HG03064 (cell line): Measurements from ENCODE around the gene FAM210A.
"Not testable (repeated sequence)": the region's sequence is repeated elsewhere in the genome, so short reads cannot be mapped to it uniquely, and the experiment has no call there.

ENCODE experiments used
- ATAC-seq: cut with Tn5 transposase; IDR thresholded peaks from one replicate; pipeline ENCODE4 v1.9.1; 2021; ENCODE audit warnings: low read depth; ENCODE audit not compliant: unreplicated experiment

FAM210A gene, protein sequence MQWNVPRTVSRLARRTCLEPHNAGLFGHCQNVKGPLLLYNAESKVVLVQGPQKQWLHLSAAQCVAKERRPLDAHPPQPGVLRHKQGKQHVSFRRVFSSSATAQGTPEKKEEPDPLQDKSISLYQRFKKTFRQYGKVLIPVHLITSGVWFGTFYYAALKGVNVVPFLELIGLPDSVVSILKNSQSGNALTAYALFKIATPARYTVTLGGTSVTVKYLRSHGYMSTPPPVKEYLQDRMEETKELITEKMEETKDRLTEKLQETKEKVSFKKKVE

DNA sequence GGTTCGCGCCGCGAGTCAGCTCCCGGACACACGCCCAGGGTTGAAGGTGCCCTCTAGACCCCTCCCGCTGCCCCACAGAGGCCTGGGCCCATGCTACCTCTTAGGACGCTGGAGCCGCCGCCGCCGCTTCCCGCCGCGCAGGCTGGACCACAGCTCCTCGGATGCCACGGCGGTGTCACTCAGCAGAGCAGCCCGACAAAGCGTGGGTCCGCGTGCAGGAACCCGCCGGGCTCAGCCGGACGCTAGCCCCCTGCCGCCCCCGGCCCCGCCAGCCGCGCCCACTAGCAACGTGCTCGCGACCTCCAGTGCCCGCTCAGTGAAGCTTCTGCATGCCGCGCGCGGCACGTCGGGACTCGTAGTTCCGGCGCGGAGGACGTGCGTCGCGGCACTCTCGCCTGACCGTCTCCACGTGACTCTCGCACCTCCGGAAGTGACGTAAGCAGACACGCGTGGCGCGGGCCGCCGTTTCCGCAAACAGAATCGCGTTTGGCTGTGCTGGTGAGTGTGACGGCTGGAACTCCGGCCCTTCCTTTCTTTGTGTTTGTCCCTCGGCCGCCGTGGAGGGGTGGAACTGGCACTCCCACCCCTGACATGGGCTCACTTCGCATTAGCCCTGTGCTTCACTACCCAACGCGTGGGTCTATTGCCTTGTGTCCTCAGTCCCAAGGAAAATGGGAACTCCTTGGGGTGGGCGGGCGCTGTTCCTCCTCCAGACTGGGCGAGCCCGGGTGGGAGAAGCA lies at the start of gene FAM210A, which contains the start of gene RNMT:
FAM210A (minus strand) TSS at position 327 of the 740 bp plus-strand sequence. CDS start 44,481 bp downstream, outside the sequence.
RNMT (plus strand) TSS at position 442 of the 740 bp plus-strand sequence. CDS start 4,845 bp downstream, outside the sequence.
- peak; percentile 90 for ATAC-seq

DNA sequence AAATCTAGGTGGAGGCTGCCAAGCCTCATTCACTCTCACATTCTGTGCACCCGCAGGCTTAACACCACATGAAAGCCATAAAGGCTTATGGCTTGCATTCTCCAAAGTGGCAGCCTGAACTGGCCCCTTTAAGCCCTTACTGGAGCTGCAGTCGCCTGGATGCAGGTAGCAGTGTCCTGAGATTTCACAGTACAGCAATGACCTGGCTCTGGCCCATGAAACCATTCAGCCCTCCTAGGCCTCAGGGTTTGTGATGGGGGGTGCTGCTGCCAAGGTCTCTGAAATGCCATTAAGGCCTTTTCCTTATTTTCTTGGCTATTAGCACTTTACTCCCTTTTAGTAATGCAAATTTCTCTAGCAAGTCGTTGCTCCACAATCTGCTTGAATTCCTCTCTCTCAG lies 48.7 kb upstream of the FAM210A start:
- no peak for ATAC-seq

DNA sequence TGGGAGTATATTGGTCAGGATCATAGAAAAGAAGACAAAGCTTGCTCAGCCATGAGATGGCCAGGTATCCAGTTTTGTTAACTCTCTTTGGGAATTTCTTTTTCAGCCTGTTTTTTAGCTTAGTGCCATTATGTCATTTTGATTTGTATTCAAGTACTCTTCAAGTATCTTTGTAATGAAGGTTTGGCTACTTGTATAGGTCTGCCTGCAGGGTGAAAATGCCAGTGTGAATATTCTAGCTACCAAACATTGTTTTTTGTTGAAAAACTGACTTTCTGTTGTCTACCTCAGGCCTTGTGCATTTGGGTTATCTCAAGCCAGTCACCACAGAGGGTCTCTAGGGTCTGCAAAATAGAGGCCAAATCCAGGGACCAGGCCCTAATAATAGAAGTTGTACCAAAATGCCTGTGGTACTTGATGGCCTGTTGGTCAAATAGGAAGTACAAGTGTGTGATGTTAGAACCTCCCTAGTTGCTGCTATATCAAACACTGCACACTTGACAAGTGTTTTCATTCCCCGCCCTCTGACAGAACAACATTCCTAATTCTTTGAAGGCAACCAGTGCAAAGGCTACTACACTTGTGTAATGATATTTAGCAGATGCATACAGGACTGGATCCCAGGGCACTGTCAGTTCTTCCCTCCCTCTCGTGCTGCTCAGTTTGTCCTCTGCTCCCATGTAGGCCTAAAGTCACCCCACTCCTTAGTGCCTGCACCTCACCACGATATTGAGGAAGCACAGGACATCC lies 36.5 kb upstream of the FAM210A start:
- ATAC-seq = no peak

DNA sequence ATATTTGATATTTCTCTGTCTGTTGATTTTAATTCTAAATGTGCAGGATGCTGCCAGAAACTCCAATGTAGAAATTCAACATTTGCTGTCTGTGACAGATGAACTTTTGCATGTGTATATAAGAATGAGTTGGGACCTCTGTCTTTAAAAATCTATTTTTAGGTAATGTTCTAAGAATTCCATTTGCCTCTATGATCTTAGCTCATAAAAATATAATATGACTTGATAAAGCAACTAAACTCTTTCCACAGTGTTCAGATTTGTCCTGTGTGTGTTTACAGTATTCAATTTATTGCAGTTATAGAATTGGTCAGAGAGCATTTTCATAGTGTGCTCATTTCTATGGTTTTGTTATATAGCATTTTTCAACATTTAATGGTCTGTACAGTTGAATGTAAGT lies 33.7 kb upstream of the FAM210A start:
- ATAC-seq = no peak

DNA sequence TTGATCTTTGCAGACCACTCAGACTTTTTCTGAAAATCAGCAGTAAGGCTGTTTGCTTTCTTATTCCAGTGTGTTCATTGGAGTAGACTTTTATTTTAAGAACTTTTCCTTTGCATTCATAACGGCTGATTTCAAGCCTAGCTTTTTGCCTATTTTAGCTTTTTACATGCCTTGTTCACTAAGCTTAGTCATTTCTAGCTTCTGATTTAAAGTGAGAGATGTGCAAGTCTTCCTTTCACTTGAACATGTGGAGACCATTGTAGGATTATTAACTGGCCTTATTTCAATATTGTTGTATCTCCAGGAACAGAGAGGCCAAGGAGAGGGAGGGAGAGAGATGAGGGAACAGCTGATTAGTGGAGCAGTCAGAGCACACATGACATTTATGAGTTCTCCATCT lies 32.3 kb upstream of the FAM210A start:
- ATAC-seq = no peak

DNA sequence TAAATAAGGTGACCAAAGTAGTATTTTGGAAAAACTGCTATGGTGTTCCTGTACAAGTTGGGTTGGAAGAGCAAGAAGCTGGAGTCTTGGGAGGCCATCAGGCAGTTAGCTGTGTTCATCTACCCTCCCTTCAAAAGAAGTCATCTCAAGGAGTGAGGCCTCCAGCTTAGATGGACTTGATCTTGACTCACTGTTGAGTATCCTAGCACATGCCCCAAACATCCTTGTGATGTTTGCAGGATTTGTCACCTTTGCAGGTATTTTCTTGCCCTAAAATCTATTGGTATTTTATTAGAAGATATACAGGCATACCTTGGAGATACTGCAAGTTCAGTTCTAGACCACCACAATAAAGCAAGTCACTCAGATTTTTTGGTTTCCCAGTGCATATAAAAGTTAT lies 30.3 kb upstream of the FAM210A start:
- no peak for ATAC-seq

DNA sequence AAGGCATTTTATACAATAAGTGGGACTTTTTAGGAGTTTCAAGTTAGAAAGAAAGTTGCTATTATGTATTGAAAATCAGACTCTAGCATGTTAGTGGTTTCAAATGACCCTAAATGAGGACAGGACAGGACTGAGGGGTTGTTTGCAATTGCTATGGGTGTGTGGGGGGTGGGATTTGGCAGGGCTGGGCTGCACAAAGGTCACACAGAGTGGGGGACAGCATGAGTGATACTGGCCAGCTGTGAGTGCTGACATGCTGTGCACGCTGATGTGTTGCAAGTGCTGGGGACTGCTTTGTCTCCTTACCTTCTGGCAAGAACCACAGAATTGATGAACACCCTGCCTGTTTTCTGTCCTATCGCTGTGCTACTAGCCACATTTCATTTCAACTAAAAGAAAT lies 29.9 kb upstream of the FAM210A start:
- no peak for ATAC-seq

DNA sequence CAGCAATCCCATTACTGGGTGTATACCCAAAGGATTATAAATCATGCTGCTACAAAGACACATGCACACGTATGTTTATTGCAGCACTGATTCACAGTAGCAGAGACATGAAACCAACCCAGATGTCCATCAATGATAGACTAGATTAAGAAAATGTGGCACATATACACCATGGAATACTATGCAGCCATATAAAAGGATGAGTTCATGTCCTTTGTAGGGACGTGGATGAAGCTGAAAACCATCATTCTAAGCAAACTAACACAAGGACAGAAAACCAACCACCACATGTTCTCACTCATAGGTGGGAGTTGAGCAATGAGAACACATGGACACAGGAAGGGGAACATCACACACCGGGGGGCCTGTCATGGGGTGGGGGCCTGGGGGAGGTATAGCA lies 25.2 kb upstream of the FAM210A start:
- ATAC-seq = not testable (repeated sequence)

DNA sequence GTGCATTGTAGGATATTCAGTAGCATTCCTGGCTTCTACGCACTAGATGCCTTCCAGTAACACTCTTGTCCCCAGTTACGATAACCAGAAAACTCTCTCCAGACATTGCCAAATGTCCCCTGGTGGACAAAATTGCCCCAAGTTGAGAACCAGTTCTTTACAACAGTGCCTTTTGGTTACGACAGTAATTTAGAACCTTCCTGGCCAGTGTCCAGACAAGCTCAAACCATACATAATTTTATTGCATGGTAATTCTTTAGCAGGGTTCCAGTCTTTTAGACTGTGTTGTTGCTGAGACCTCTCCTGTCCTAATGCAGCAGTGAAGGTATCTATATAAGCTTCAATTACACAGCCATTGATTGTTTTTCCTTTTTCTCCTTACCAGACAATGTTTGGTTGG lies 20.3 kb upstream of the FAM210A start:
- ATAC-seq = no peak

DNA sequence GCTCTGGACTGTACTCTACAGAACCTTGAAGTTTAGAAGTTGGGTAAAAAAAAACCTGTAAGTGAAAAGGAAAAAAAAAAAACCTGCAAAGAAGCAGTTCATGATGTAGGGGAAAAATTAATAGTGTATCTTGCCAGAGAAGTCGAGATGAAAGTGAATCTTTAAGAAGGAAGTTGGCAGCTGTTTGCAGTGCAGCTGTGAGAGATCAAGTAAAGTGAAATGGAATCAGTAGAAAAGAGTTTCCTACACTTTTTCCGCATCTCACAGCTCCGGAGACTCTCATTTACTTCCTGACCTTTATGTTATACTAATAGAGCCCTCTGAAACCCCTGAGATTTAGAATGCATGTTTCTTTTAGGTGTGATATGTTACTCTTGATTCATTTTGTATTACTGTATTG lies 19.3 kb upstream of the FAM210A start:
- no peak for ATAC-seq

DNA sequence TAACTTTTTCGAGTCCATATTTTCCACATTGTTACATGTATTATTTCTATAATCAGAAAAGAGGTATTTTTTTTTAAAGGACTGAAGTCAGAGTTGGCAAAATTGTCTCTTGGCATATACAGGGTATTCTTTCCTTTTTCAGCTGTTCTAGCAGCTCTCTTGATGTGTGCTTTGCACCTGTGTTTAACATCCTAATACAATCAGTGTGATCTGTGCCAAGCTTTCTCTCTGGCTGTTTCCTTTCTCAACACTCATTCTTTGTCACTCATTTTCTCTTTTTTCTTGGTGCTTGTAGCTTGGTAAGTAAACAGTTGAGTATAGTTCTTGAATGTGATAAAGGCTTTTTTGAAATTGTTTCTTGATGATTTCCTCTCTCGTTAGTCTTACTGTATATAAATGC lies 9.3 kb upstream of the FAM210A start:
- no peak for ATAC-seq

DNA sequence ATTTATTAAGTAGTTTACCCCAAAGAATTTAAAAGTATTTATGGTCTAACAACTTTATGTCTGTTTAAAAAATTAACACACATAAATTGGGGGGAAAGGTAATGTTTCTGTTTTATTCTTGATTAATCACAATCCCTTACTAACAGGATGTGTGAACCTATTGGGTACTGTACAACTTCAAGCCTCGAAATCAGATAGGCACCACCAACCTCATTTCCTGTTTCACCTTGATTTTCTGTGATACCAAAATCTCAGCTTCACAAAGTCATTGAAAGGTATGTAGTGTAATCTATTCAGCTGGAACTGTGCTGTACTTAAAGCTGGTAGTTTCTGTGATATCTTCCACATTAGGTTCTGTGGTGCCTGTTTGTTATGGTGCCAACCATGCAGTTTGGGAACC lies 4.1 kb upstream of the FAM210A start:
- no peak for ATAC-seq

DNA sequence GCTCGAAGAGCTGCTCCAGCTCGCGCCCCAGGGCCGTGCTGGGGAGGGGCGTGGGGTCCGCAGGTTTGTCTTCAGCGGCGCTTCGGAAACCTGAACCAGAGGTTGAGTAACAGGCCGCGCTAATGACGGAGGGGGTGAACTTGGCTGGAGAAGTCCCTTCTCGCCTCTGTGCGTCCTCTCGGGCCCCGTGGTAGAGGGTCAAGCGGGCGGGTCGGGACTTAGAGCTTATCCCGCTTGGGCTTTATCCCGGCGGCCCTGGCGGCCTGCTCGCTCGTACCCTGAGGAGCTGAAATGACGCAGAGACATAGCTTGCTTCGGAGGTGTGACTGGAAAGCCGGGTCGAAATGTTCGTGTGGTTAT lies 594 bp upstream of the FAM210A start:
- peak; percentile 7 for ATAC-seq

DNA sequence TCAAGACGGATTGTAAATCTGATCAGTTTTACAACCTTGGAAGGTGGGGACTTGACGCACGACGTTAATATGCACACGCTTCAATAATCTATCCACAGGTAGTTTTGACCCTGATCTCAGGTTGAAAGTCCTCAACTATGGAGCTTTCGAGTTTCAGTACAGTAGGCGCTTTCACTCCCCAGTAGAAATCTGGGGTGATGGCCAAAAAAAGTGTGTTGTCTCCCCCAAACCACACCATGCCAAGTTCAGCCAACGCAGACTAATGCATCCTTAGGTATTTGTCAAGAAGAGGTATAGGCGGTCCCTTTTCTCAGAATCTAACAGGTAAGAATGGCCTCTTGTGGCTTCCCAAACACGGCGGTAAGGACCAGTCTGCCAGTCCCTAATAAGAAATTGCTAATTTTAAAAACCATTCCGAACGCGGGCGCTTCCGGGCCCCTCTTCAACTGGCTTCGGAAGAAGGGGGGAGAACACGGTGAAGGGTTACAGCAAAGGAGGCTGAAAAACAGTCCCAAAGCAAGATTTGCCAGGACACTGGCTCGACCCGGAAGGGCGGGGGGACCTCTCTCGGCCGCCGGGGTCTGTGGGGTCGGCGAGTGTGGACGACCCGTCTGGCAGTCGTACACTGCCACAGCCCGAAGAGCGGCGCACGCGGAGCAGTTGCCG lies 659 bp downstream of the FAM210A start:
- no peak for ATAC-seq

DNA sequence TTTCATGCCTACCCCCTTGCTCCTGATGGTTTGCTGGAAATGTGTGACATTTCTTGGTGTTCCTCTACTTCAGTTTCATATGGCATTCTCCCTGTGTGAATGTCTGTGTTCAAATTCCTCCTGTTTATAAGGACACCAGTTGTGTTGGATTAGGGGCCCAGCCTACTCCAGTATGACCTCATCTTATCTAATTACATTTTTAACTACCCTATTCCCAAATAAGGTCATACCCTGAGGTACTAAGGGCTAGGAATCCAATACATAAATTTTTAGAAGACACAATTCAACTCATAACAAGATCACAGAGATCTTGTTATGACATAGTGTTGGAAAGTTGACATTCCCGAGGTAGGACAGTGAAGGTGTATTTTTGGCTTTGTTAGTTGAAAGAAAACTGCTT lies 5.5 kb downstream of the FAM210A start:
- ATAC-seq = no peak

DNA sequence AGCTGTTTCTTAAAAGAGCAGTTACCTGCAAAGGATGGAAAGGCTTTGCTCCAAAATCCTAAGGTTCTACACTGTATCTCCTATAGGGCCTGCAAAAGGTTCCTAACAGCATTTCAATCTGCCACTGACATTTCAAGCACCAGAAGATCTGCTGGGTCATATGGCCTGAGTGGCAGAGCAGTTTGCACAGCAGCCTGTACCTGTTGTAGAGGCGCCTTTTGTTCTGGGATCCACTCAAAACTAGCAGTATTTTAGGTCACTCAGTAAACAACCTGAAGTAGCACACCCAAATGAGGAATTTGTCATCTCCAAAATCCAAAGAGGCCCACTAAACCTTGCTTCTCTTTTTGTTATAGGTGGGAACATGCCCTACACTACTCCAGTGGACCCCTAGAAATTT lies 6.2 kb downstream of the FAM210A start:
- ATAC-seq = no peak

DNA sequence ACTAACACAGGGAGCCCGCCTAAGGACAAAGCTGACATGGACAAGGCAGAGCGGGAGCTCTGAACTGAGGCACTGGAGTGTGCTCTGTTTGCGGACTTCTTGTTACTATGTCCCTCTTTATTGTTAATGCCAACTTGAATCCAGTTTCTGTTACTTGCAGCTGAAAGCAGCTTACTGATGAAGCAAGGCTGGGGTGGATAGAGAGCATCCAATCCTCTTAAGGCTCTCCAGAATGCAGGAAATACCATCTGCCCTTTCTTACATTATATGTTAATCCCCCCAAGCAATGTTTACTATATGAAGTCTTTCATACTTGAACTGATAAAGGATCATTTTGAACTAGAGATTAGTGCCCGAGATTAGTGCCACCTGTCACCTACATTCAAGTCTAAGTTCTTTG lies 9.4 kb downstream of the FAM210A start:
- ATAC-seq = no peak

DNA sequence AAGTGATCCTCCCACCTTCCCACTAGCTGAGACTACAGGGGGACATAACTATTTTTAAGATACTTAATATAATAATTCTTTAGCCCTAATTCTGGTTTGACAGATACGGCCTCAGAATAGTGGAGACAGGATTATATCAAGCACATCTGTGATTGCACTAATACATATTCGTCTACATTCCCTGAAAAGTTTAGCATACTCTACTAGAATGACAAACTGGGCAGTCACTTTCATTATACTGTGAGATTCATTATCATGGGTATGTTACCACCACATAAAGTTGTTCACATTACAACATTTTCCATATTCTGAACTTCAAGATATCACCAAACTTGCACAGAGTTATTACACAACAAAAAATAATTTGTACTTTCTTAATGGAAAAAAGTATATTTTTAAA lies 11.0 kb downstream of the FAM210A start:
- ATAC-seq = no peak

DNA sequence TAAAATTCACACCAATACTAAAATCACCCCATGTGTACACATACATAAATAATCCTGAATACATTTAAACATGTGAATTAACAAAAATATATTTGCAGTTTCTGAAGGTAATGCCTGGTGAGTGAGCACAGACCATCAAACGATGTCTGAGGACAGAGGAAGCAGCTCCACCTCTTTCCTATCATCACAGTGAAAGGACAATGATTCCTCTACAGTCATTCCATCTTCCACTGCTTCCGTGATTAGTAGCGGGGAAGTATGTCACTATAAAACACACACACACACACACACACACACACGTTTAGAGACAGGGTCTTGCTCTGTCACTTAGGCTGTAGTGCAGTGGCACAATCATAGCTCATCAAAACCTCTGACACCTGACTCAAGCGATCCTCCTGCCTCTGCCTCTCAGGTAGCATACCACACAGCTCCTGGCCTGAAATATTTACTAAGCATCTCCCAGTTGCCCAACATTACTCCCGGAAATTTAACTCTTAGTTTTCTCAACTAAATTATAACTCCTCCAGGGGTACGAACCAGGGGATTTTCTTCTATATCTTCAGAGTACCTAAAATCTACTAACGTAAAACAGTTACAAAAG lies 12.8 kb downstream of the FAM210A start:
- no peak for ATAC-seq

DNA sequence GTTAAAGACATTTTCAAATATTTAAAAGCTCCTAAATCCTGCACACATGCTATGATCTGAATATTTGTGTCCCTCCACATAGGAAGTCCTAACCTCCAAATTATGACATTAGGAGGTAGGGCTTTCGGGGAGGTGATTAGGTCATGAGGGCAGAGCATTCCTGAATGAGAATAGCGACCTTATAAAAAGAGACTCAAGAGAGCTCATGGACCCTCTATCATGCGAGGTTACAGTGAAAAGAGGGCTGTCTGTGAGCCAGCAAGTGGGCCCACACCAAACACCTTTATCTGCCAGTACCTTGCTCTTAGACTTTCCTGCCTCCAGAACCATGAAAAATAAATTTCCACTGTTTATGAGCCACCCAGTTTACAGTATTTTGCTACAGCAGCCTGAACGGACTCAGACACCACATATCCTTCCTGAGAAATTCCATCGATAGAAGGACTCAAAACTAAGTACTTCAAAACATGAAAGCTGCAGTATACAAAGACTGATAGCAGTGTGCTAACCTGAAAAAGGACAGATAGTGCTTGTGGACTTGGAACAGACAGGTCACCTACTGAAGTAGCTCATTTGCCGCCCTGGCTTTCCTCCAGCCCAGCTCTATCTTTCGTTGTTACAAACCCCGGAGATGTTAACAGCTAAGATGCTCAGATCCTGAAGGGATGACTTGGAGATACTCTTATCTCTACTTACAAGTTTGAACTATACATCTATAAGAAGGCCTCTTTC lies 13.8 kb downstream of the FAM210A start:
- no peak for ATAC-seq
